CD4-positive, alpha-beta T cell (primary cell): ENCODE data around the gene CRTAC1. TPM values are rescaled to one million over a fixed set of nuclear protein-coding genes. Genes with fewer than 3 reads are reported as not detected.

Experiments
- ATAC-seq: fragments of 200-7000 bp; cut with Tn5 transposase; one replicate; pipeline ENCODE4 v1.10.0; 2022; ENCODE audit warnings: mild to moderate bottlenecking; ENCODE audit not compliant: poor library complexity
- CTCF ChIA-PET: fragments of 350-600 bp; sonication (Branson Sonifier 250); formaldehyde crosslinking; loops from one replicate; lab custom pipeline; 2021; ENCODE audit warnings: antibody characterized with exemption, inconsistent platforms; lab: Charles Lee
- POLR2A ChIA-PET: fragments of 350-600 bp; sonication (Branson Sonifier 250); formaldehyde crosslinking; loops from one replicate; lab custom pipeline; 2021; ENCODE audit warnings: antibody characterized with exemption, inconsistent platforms; lab: Charles Lee
- DNase-seq, 14 experiments: peaks; one replicate each; pipeline ENCODE4 v3.0.0-alpha.2; 2013 to 2020; ENCODE audit warnings: mixed read lengths in 2 of 14
- H3K27ac ChIP-seq, 2 donors: one replicate each; pipeline versions ENCODE4 v1.5.1 to v1.7.0; 2013; ENCODE audit warnings: low read length in 2 of 2, low read depth in 1 of 2, mild to moderate bottlenecking in 1 of 2
- H3K27me3 ChIP-seq, 2 experiments: 1 replicate in 1 of 2; 2 replicates in 1 of 2; pipeline versions ENCODE4 v1.6.1 to v1.7.0; 2013; ENCODE audit warnings: low read length in 2 of 2, control low read depth in 1 of 2, mild to moderate bottlenecking in 1 of 2, moderate library complexity in 1 of 2; ENCODE audit not compliant: insufficient read depth in 2 of 2, control insufficient read depth in 1 of 2
- H3K36me3 ChIP-seq: one replicate; pipeline ENCODE4 v1.6.1; 2013; ENCODE audit warnings: low read length, control low read depth; ENCODE audit not compliant: insufficient read depth
- H3K4me1 ChIP-seq: one replicate; pipeline ENCODE4 v1.6.1; 2013; ENCODE audit warnings: low read length, control low read depth; ENCODE audit not compliant: insufficient read depth
- H3K4me3 ChIP-seq: one replicate; pipeline ENCODE4 v1.5.1; 2013; ENCODE audit warnings: mild to moderate bottlenecking, low read length, moderate library complexity
- H3K9me3 ChIP-seq, 2 experiments: 1 replicate in 1 of 2; 2 replicates in 1 of 2; pipeline versions ENCODE4 v1.6.1 to v1.7.0; 2013; ENCODE audit warnings: low read length in 2 of 2, mild to moderate bottlenecking in 2 of 2, control low read depth in 1 of 2, moderate library complexity in 1 of 2; ENCODE audit not compliant: control insufficient read depth in 1 of 2, insufficient read depth in 1 of 2
- H3K27ac Mint-ChIP-seq: one replicate; pipeline ENCODE4 v1.8.0; 2020; ENCODE audit warnings: mixed read lengths
- H3K27me3 Mint-ChIP-seq: one replicate; pipeline ENCODE4 v1.8.0; 2021; ENCODE audit warnings: mixed read lengths
- H3K36me3 Mint-ChIP-seq: one replicate; pipeline ENCODE4 v1.8.0; 2021; ENCODE audit warnings: low read depth, mixed read lengths
- H3K4me1 Mint-ChIP-seq: one replicate; pipeline ENCODE4 v1.8.0; 2021; ENCODE audit warnings: low read depth, mixed read lengths
- H3K4me3 Mint-ChIP-seq: one replicate; pipeline ENCODE4 v1.8.0; 2020; ENCODE audit warnings: mild to moderate bottlenecking, mixed read lengths
- H3K9me3 Mint-ChIP-seq: one replicate; pipeline ENCODE4 v1.8.0; 2020; ENCODE audit warnings: mixed read lengths
- CTCF ChIP-seq: fragments of 200-600 bp; IDR thresholded peaks from one replicate; pipeline ENCODE4 v1.8.0; 2022; ENCODE audit warnings: antibody characterized with exemption, mild to moderate bottlenecking
- intact Hi-C, 2 experiments: fragments of 100-400 bp; cut with DNase I in 1 of 2; cut with micrococcal nuclease in 1 of 2; formaldehyde crosslinking; loops; one replicate each; pipeline versions ENCODE4 v1.15.1 to v1.9.0; 2023 to 2025; cut with DNase I, micrococcal nuclease
- total RNA-seq, 174 experiments: library from RNA in 2 of 174; stranded (reverse) in 2 of 174; gene quantifications; one replicate each; pipeline ENCODE4 v1.2.3 and lab custom pipeline; 2021 to 2026

The CRTAC1 gene
- total RNA-seq, 2 experiments from 2014 or later, result not detected

GRCh38 chr10:97836446-97836845, 194.0 kb downstream of the CRTAC1 start:
- ChIA-PET POLR2A (no interaction called here), CTCF (no interaction called here)
- Mint-ChIP-seq H3K4me3 (no peak overlapping the region), H3K9me3 (no peaks in the 10 kb centered on the region), H3K36me3 (peaks cover 11% of the 10 kb centered on the region), H3K27me3 (no peaks in the 10 kb centered on the region), H3K27ac (no peak overlapping the region), H3K4me1 (peaks cover 10% of the 10 kb centered on the region)
- H3K36me3 ChIP-seq, result no peaks in the 10 kb centered on the region
- no peak for TF ChIP-seq CTCF
- peaks cover 0 to 7% of the 10 kb centered on the region in 2 experiments for H3K9me3 ChIP-seq
- no peaks in the 10 kb centered on the region for H3K27me3 ChIP-seq
- no peak overlapping the region for H3K27ac ChIP-seq
- H3K4me3 ChIP-seq, result no peak overlapping the region
- no peaks in the 10 kb centered on the region for H3K4me1 ChIP-seq
- ATAC-seq, result no peak
- DNase-seq, result no peak
- intact Hi-C loops, result no loop called here

- H3K27me3 ChIP-seq, result no peaks in the 10 kb centered on the region
- Mint-ChIP-seq H3K4me1 (peaks cover 16% of the 10 kb centered on the region), H3K9me3 (no peaks in the 10 kb centered on the region), H3K27me3 (no peaks in the 10 kb centered on the region), H3K27ac (no peak overlapping the region), H3K36me3 (peaks cover 2% of the 10 kb centered on the region), H3K4me3 (no peak overlapping the region)
- TF ChIP-seq CTCF, result no peak
- ChIA-PET POLR2A (interaction anchor here (1.1 kb wide), 1 partner anchor 18 kb away, joined by 3 read pairs; the partner anchor contains the start of gene GOLGA7B), CTCF (no interaction called here)
- no peaks in the 10 kb centered on the region for H3K36me3 ChIP-seq
- no peak overlapping the region for H3K27ac ChIP-seq
- H3K9me3 ChIP-seq, result no peaks in the 10 kb centered on the region
- no peak for DNase-seq
- intact Hi-C loops, result no loop called here
- H3K4me1 ChIP-seq, result peaks cover 27% of the 10 kb centered on the region
- no peak overlapping the region for H3K4me3 ChIP-seq
- ATAC-seq, result no peak
Observed at GRCh38 chr10:97831259-97831658, 199.2 kb downstream of the CRTAC1 start.

- H3K27me3 Mint-ChIP-seq, result no peaks in the 10 kb centered on the region
- H3K4me1 Mint-ChIP-seq, result peaks cover 16% of the 10 kb centered on the region
- H3K27ac Mint-ChIP-seq, result no peak overlapping the region
- no peak for TF ChIP-seq CTCF
- DNase-seq (no peak), ATAC-seq (no peak)
- no peaks in the 10 kb centered on the region for H3K36me3 Mint-ChIP-seq
- Histone ChIP-seq H3K9me3 (no peaks in the 10 kb centered on the region), H3K36me3 (no peaks in the 10 kb centered on the region), H3K27me3 (no peaks in the 10 kb centered on the region), H3K27ac (no peak overlapping the region), H3K4me3 (no peak overlapping the region), H3K4me1 (peaks cover 27% of the 10 kb centered on the region)
- CTCF ChIA-PET, result no interaction called here
- intact Hi-C loops, result no loop called here
- no peaks in the 10 kb centered on the region for H3K9me3 Mint-ChIP-seq
- no peak overlapping the region for H3K4me3 Mint-ChIP-seq
- POLR2A ChIA-PET, result interaction anchor here (1.1 kb wide), 1 partner anchor 20 kb away, joined by 3 read pairs; the partner anchor contains the start of gene GOLGA7B
Observed at GRCh38 chr10:97830064-97830463, 200.4 kb downstream of the CRTAC1 start.
